Ovary (tissue), 3 donors: ENCODE measurements around the gene TMEM100.

Experiments used
- CTCF ChIP-seq, 3 donors: fragments of 450-650 bp in 2 of 3; fragments of 200-600 bp in 1 of 3; IDR thresholded peaks; one replicate each; pipeline versions ENCODE4 v1.5.1 to v1.8.0; 2016 to 2022; ENCODE audit warnings: antibody characterized with exemption in 3 of 3, mild to moderate bottlenecking in 1 of 3
- EP300 ChIP-seq: sonication (generic); formaldehyde crosslinking; IDR thresholded peaks from one replicate; pipeline ENCODE4 v1.6.1; 2017; ENCODE audit warnings: antibody characterized with exemption
- POLR2A ChIP-seq: fragments of 450-650 bp; IDR thresholded peaks from one replicate; pipeline ENCODE4 v1.6.1; 2017; ENCODE audit warnings: antibody characterized with exemption, mild to moderate bottlenecking, moderate library complexity
- donor health status: DM: no; HTN: no; CAD: no.

DNA sequence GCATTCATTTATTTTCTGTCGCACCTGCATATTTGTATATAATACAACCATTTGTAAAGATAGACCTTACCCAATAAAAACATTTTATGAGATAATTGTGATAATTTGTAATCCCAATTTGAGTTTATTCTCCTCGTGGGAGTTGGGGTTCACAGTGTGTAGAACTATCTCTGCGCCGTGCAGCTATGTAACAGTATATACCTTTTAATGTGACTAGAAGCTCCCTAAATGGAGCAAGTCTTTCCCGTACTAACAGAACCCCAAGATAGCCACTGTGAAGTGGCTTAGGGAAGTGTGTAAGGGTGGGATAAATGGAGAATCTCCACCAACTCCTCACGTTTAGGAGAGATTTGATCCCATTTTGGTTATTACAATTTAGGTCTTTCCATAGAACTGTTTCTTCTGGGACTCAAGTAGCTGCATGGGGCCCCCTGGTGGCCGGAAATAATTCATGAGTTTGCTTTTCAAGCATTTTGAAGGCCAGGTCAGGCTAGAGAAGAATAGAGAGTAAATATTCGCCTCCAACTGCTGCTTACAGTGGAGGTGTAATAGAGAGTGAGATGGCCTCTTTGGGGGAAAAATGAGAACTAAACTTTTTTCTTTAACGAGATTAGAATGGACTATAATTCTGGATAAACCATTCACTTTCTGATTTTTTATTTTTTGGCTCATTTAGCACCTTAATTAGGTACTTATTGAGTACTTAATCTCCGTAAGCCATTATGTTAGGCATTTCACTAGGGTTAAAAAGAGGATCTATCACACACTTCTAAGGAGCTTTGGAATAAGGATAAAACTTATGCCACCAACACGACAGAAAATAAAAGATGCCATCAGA, 4.5 kb downstream of the TMEM100 start:
- TF ChIP-seq CTCF (IDR thresholded peaks at IDR 0.05) (peak; percentile 66 to 74 (median 69)), POLR2A (no peak), EP300 (no peak)
